Measurements from ENCODE around the gene IL19.

Gene IL19

GRCh38 chr1:206787891-206788290, 17.3 kb downstream of the IL19 start:
- H3K36me3 ChIP-seq (ENCODE audit: control insufficient read depth, insufficient read depth, low read length), result no peaks in the 10 kb centered on the region
- H3K9me3 ChIP-seq (ENCODE audit: control insufficient read depth, low read length), result no peaks in the 10 kb centered on the region
- H3K27ac ChIP-seq (ENCODE audit: insufficient read depth, low read length, poor library complexity, severe bottlenecking), result no peak overlapping the region
- no peak overlapping the region for H3K4me3 ChIP-seq (ENCODE audit: insufficient read depth, low read depth, low read length, poor library complexity, severe bottlenecking)
- H3K4me1 ChIP-seq (ENCODE audit: control insufficient read depth, insufficient read depth, low read length, poor library complexity, severe bottlenecking), result peaks cover 28% of the 10 kb centered on the region
- H3K27me3 ChIP-seq (replicated peaks; ENCODE audit: control insufficient read depth, insufficient read depth, low read length, poor library complexity, severe bottlenecking), result no peaks in the 10 kb centered on the region
- DNase-seq, result no peak

GRCh38 chr1:206788487-206789050, 18.0 kb downstream of the IL19 start:
- Histone ChIP-seq H3K27ac (ENCODE audit: insufficient read depth, low read length, poor library complexity, severe bottlenecking) (no peak overlapping the region), H3K4me3 (ENCODE audit: insufficient read depth, low read depth, low read length, poor library complexity, severe bottlenecking) (no peak overlapping the region), H3K36me3 (ENCODE audit: control insufficient read depth, insufficient read depth, low read length) (no peaks in the 10 kb centered on the region), H3K27me3 (replicated peaks; ENCODE audit: control insufficient read depth, insufficient read depth, low read length, poor library complexity, severe bottlenecking) (no peaks in the 10 kb centered on the region), H3K9me3 (ENCODE audit: control insufficient read depth, low read length) (no peaks in the 10 kb centered on the region), H3K4me1 (ENCODE audit: control insufficient read depth, insufficient read depth, low read length, poor library complexity, severe bottlenecking) (peaks cover 28% of the 10 kb centered on the region)
- no peak for DNase-seq

GRCh38 chr1:206790502-206791250, 20.1 kb downstream of the IL19 start:
- Histone ChIP-seq H3K4me3 (ENCODE audit: insufficient read depth, low read depth, low read length, poor library complexity, severe bottlenecking) (no peak overlapping the region), H3K27ac (ENCODE audit: insufficient read depth, low read length, poor library complexity, severe bottlenecking) (no peak overlapping the region), H3K4me1 (ENCODE audit: control insufficient read depth, insufficient read depth, low read length, poor library complexity, severe bottlenecking) (peaks cover 20% of the 10 kb centered on the region), H3K9me3 (ENCODE audit: control insufficient read depth, low read length) (no peaks in the 10 kb centered on the region), H3K36me3 (ENCODE audit: control insufficient read depth, insufficient read depth, low read length) (no peaks in the 10 kb centered on the region), H3K27me3 (replicated peaks; ENCODE audit: control insufficient read depth, insufficient read depth, low read length, poor library complexity, severe bottlenecking) (no peaks in the 10 kb centered on the region)
- no peak for DNase-seq

GRCh38 chr1:206792939-206793607, 22.5 kb downstream of the IL19 start:
- peaks cover 20% of the 10 kb centered on the region for H3K4me1 ChIP-seq (ENCODE audit: control insufficient read depth, insufficient read depth, low read length, poor library complexity, severe bottlenecking)
- DNase-seq, result no peak
- no peaks in the 10 kb centered on the region for H3K36me3 ChIP-seq (ENCODE audit: control insufficient read depth, insufficient read depth, low read length)
- no peak overlapping the region for H3K4me3 ChIP-seq (ENCODE audit: insufficient read depth, low read depth, low read length, poor library complexity, severe bottlenecking)
- no peaks in the 10 kb centered on the region for H3K9me3 ChIP-seq (ENCODE audit: control insufficient read depth, low read length)
- no peak overlapping the region for H3K27ac ChIP-seq (ENCODE audit: insufficient read depth, low read length, poor library complexity, severe bottlenecking)
- H3K27me3 ChIP-seq (replicated peaks; ENCODE audit: control insufficient read depth, insufficient read depth, low read length, poor library complexity, severe bottlenecking), result no peaks in the 10 kb centered on the region

GRCh38 chr1:206793620-206794019, 23.0 kb downstream of the IL19 start:
- Histone ChIP-seq H3K4me3 (ENCODE audit: insufficient read depth, low read depth, low read length, poor library complexity, severe bottlenecking) (no peak overlapping the region), H3K27ac (ENCODE audit: insufficient read depth, low read length, poor library complexity, severe bottlenecking) (no peak overlapping the region), H3K9me3 (ENCODE audit: control insufficient read depth, low read length) (no peaks in the 10 kb centered on the region), H3K36me3 (ENCODE audit: control insufficient read depth, insufficient read depth, low read length) (no peaks in the 10 kb centered on the region), H3K4me1 (ENCODE audit: control insufficient read depth, insufficient read depth, low read length, poor library complexity, severe bottlenecking) (peaks cover 20% of the 10 kb centered on the region), H3K27me3 (replicated peaks; ENCODE audit: control insufficient read depth, insufficient read depth, low read length, poor library complexity, severe bottlenecking) (no peaks in the 10 kb centered on the region)
- no peak for DNase-seq

GRCh38 chr1:206794294-206794908, 23.8 kb downstream of the IL19 start:
- no peak for DNase-seq
- Histone ChIP-seq H3K9me3 (ENCODE audit: control insufficient read depth, low read length) (no peaks in the 10 kb centered on the region), H3K4me1 (ENCODE audit: control insufficient read depth, insufficient read depth, low read length, poor library complexity, severe bottlenecking) (peaks cover 20% of the 10 kb centered on the region), H3K27ac (ENCODE audit: insufficient read depth, low read length, poor library complexity, severe bottlenecking) (no peak overlapping the region), H3K27me3 (replicated peaks; ENCODE audit: control insufficient read depth, insufficient read depth, low read length, poor library complexity, severe bottlenecking) (no peaks in the 10 kb centered on the region), H3K36me3 (ENCODE audit: control insufficient read depth, insufficient read depth, low read length) (no peaks in the 10 kb centered on the region), H3K4me3 (ENCODE audit: insufficient read depth, low read depth, low read length, poor library complexity, severe bottlenecking) (no peak overlapping the region)

GRCh38 chr1:206796116-206796515, 25.5 kb downstream of the IL19 start:
- Histone ChIP-seq H3K4me1 (ENCODE audit: control insufficient read depth, insufficient read depth, low read length, poor library complexity, severe bottlenecking) (peaks cover 18% of the 10 kb centered on the region), H3K36me3 (ENCODE audit: control insufficient read depth, insufficient read depth, low read length) (no peaks in the 10 kb centered on the region)
- DNase-seq, result no peak

GRCh38 chr1:206796981-206797402, 26.4 kb downstream of the IL19 start:
- no peaks in the 10 kb centered on the region for H3K9me3 ChIP-seq (ENCODE audit: control insufficient read depth, low read length)
- no peak overlapping the region for H3K4me3 ChIP-seq (ENCODE audit: insufficient read depth, low read depth, low read length, poor library complexity, severe bottlenecking)
- H3K27ac ChIP-seq (ENCODE audit: insufficient read depth, low read length, poor library complexity, severe bottlenecking), result no peak overlapping the region
- peaks cover 10% of the 10 kb centered on the region for H3K4me1 ChIP-seq (ENCODE audit: control insufficient read depth, insufficient read depth, low read length, poor library complexity, severe bottlenecking)
- no peak for DNase-seq
- no peaks in the 10 kb centered on the region for H3K36me3 ChIP-seq (ENCODE audit: control insufficient read depth, insufficient read depth, low read length)
- no peaks in the 10 kb centered on the region for H3K27me3 ChIP-seq (replicated peaks; ENCODE audit: control insufficient read depth, insufficient read depth, low read length, poor library complexity, severe bottlenecking)

More at GRCh38 chr1:206796116-206796515, 25.5 kb downstream of the IL19 start:
- no peak overlapping the region for H3K4me3 ChIP-seq (ENCODE audit: insufficient read depth, low read depth, low read length, poor library complexity, severe bottlenecking)
- H3K27me3 ChIP-seq (replicated peaks; ENCODE audit: control insufficient read depth, insufficient read depth, low read length, poor library complexity, severe bottlenecking), result no peaks in the 10 kb centered on the region
- no peak overlapping the region for H3K27ac ChIP-seq (ENCODE audit: insufficient read depth, low read length, poor library complexity, severe bottlenecking)
- no peaks in the 10 kb centered on the region for H3K9me3 ChIP-seq (ENCODE audit: control insufficient read depth, low read length)

- Histone ChIP-seq H3K36me3 (ENCODE audit: control insufficient read depth, insufficient read depth, low read length) (no peaks in the 10 kb centered on the region), H3K27me3 (replicated peaks; ENCODE audit: control insufficient read depth, insufficient read depth, low read length, poor library complexity, severe bottlenecking) (no peaks in the 10 kb centered on the region), H3K4me1 (ENCODE audit: control insufficient read depth, insufficient read depth, low read length, poor library complexity, severe bottlenecking) (peaks cover 13% of the 10 kb centered on the region), H3K27ac (ENCODE audit: insufficient read depth, low read length, poor library complexity, severe bottlenecking) (no peak overlapping the region), H3K4me3 (ENCODE audit: insufficient read depth, low read depth, low read length, poor library complexity, severe bottlenecking) (no peak overlapping the region), H3K9me3 (ENCODE audit: control insufficient read depth, low read length) (no peaks in the 10 kb centered on the region)
- no peak for DNase-seq
Observed at GRCh38 chr1:206797534-206798383, 27.2 kb downstream of the IL19 start.

Measured in effector memory CD4-positive, alpha-beta T cell (primary cell).